ENCODE results near the gene STOM. TPM values are rescaled to one million over a fixed set of nuclear protein-coding genes. Genes with fewer than 3 reads are reported as not detected.
"Not testable (repeated sequence)": the region's sequence is repeated elsewhere in the genome, so short reads cannot be mapped to it uniquely, and the experiment has no call there.

The STOM gene
- total RNA-seq, 1 experiment from 2014 or later, result 32.2 TPM

GRCh38 chr9:121294151-121294743, 75.8 kb downstream of the STOM start:
- no peak for DNase-seq (ENCODE audit: low spot score)
- in situ Hi-C loops (cut with HindIII; ENCODE audit: low sequenced_read_pairs), result no loop called here

DNA sequence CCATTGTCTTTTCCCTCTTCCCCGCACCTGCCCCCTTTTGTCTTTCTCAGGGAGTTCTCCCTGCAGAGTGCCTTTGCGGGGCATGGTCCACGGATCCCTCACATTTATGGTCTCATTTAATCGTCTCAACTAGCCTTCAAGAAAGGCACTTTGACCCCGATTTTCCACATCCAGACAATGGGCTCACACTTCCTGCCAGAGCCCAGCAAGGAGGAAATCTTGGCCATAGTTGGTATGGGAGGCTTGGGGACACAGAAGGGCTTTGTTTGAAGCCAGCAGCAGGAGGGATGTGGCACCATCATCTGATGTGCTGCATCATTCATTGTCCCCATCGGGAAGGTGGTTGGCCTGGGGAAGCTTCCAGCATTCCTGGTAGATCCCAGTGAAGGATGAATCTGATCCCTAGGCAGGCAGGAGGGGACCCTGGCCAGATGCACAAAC, 77.2 kb downstream of the STOM start:
- in situ Hi-C loops (cut with HindIII; ENCODE audit: low sequenced_read_pairs), result no loop called here
- DNase-seq (ENCODE audit: low spot score), result no peak

GRCh38 chr9:121292051-121292450, 78.0 kb downstream of the STOM start:
- in situ Hi-C loops (cut with HindIII; ENCODE audit: low sequenced_read_pairs), result no loop called here
- no peak for DNase-seq (ENCODE audit: low spot score)

DNA sequence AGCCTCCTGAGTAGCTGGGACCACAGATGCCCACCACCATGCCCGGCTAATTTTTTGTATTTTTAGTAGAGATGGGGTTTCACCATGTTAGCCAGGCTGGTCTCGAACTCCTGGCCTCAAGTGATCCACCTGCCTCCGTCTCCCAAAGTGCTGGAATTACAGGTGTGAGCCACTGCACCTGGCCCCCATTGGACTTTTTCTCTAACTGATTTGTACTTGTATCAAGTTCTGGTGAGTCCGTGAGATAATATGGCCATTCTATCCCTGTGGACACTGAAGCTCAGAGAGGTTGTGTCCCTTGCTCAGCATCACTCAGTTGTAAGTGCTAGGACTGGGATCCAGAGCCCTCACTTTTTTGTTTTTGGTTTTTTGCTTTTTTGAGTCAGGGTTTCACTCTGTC, 78.5 kb downstream of the STOM start:
- DNase-seq (ENCODE audit: low spot score); in situ Hi-C loops (cut with HindIII; ENCODE audit: low sequenced_read_pairs): not testable (repeated sequence)

- in situ Hi-C loops (cut with HindIII; ENCODE audit: low sequenced_read_pairs), result no loop called here
- no peak for DNase-seq (ENCODE audit: low spot score)
Observed at GRCh38 chr9:121289772-121290370, 80.2 kb downstream of the STOM start.

DNA sequence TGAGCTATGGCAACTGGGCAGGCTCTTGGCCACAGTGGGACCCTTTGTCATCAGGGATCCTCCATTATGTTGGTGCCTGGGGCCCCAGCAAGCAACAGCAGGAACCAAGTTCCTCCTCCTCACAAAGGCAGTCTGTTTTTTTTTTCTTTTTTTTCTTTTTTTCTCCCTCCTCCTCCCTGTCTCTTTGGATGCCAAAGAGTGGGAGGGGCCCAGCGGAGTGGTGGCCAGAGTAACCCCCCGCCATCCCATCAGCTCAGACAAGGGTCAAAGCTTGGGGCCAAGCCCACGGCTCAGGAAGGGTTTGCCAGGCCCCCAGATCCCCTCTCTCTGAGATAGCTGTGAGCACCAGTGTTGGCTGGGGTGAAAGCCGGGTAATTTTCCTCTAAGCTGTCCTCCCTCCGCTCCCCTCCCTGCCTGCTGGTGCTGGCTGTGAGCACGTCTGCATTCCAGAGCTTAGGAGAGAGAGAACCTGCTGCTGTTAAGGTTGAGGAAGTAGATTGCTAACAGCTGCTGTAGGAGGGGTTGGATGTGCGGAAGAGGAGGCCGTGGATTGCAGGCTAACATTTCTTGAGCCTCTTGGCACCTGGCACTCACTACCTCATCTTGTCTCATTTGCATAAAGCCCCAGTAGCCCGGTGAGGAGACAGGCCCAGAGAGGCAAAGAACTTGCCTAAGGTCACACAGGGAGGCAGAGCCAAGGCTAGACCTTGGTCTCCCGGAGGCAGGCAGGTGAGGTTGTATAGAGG, 80.9 kb downstream of the STOM start:
- no peak for DNase-seq (ENCODE audit: low spot score)
- in situ Hi-C loops (cut with HindIII; ENCODE audit: low sequenced_read_pairs), result no loop called here

Other genes with a start within 250 kb of the STOM start
- 23.8 and 32.8 TPM in 2 replicates for gene RAB14, start 168.4 kb downstream of the STOM start, total RNA-seq (2014; rRNA removed; shearing (Covaris generic))
- 333 and 366 TPM in 2 replicates for gene GSN, start 102.1 kb downstream of the STOM start, total RNA-seq (2014; rRNA removed; shearing (Covaris generic))
- not detected in 2 replicates for gene GGTA1, start 129.6 kb upstream of the STOM start, total RNA-seq (2014; rRNA removed; shearing (Covaris generic))

All from G401 (cell line).